Left ventricle myocardium inferior (tissue), 1 donor: Measurements from ENCODE around the gene KIAA0586. TPM values are rescaled to one million over a fixed set of nuclear protein-coding genes. Genes with fewer than 3 reads are reported as not detected.

Source experiments
- DNase-seq: peaks from one replicate; pipeline ENCODE4 v3.0.0-alpha.2; 2020
- H3K27ac ChIP-seq: fragments of 200-600 bp; replicated peaks from 2 replicates; pipeline ENCODE4 v1.8.0; 2021
- H3K27me3 ChIP-seq: fragments of 200-600 bp; 2 replicates; pipeline ENCODE4 v1.8.0; 2021; ENCODE audit warnings: low read depth
- H3K36me3 ChIP-seq: fragments of 200-600 bp; 2 replicates; pipeline ENCODE4 v1.8.0; 2021
- H3K4me1 ChIP-seq: fragments of 200-600 bp; 2 replicates; pipeline ENCODE4 v1.8.0; 2021
- H3K4me3 ChIP-seq: fragments of 200-600 bp; 2 replicates; pipeline ENCODE4 v1.8.0; 2021; ENCODE audit warnings: mild to moderate bottlenecking, moderate library complexity
- H3K9me3 ChIP-seq: fragments of 200-600 bp; replicated peaks from 2 replicates; pipeline ENCODE4 v1.8.0; 2021
- intact Hi-C: fragments of 100-400 bp; cut with micrococcal nuclease; formaldehyde crosslinking; loops from one replicate; pipeline ENCODE4 v1.11.0; 2022
- total RNA-seq: library from RNA; stranded (reverse); fragmentation: NEBNext Ultra II Directional; extraction: Animal tissue kit (Norgen Biotek cat#: 25700); gene quantifications from one replicate; pipeline ENCODE4 v1.2.1, GENCODE V29; 2021
- TF ChIP-seq, protein P1 (sequence below): fragments of 200-600 bp; IDR thresholded peaks from 2 replicates; pipeline ENCODE4 v1.8.0; 2021; ENCODE audit warnings: antibody characterized with exemption, mild to moderate bottlenecking, borderline replicate concordance
- donor health status: DM: no; HTN: yes; CAD: no; lungs with severe emphysema.

KIAA0586 gene
- total RNA-seq, 1 donor from 2014 or later = 13.0 TPM

DNA sequence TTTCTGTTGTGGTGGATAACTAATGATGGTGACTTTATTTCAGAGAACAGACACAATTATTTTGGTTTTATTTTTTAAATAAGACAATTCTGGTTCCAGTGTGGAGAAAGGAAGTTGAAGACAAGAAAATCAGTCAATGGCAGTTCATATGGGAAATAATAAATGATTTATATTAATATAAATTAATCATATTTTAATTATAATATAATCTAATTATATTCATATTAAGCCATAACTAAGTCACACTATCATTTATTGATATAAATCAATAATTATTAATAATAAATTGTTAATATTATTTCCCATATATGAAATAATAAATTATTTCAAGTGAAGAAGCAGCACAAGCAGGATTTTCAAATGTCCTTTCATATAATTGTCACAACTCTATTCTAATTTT lies 29.0 kb upstream of the KIAA0586 start:
- H3K36me3 ChIP-seq = no peaks in the 10 kb centered on the region
- intact Hi-C loops = no loop called here
- no peak overlapping the region for H3K4me3 ChIP-seq
- no peaks in the 10 kb centered on the region for H3K27me3 ChIP-seq
- H3K9me3 ChIP-seq = no peaks in the 10 kb centered on the region
- no peak for DNase-seq
- TF ChIP-seq, protein P1, sequence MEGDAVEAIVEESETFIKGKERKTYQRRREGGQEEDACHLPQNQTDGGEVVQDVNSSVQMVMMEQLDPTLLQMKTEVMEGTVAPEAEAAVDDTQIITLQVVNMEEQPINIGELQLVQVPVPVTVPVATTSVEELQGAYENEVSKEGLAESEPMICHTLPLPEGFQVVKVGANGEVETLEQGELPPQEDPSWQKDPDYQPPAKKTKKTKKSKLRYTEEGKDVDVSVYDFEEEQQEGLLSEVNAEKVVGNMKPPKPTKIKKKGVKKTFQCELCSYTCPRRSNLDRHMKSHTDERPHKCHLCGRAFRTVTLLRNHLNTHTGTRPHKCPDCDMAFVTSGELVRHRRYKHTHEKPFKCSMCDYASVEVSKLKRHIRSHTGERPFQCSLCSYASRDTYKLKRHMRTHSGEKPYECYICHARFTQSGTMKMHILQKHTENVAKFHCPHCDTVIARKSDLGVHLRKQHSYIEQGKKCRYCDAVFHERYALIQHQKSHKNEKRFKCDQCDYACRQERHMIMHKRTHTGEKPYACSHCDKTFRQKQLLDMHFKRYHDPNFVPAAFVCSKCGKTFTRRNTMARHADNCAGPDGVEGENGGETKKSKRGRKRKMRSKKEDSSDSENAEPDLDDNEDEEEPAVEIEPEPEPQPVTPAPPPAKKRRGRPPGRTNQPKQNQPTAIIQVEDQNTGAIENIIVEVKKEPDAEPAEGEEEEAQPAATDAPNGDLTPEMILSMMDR = no peak
- H3K27ac ChIP-seq = no peak overlapping the region
- H3K4me1 ChIP-seq = peaks cover 16% of the 10 kb centered on the region

DNA sequence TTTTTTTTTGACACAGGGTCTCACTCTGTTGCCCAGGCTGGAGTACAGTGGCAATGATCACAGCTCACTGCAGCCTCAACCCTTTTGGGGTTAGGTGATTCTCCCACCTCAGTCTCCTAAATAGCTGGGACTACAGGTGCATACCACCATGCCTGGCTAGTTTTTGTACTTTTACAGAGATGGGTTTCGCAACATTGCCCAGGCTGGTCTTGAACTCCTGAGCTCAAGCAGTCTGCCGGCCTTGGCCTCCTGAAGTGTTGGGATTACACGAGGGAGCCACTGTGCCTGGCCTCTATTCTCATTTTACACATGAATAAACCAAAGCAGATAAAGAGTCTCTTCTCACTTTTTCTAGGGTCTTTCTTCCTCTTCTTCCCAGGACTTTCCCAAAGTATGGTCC lies 28.6 kb upstream of the KIAA0586 start:
- Histone ChIP-seq H3K27me3 (no peaks in the 10 kb centered on the region), H3K4me1 (peaks cover 16% of the 10 kb centered on the region), H3K36me3 (no peaks in the 10 kb centered on the region), H3K9me3 (no peaks in the 10 kb centered on the region), H3K27ac (no peak overlapping the region), H3K4me3 (no peak overlapping the region)
- TF ChIP-seq, protein P1 = no peak
- intact Hi-C loops = no loop called here
- DNase-seq = no peak

DNA sequence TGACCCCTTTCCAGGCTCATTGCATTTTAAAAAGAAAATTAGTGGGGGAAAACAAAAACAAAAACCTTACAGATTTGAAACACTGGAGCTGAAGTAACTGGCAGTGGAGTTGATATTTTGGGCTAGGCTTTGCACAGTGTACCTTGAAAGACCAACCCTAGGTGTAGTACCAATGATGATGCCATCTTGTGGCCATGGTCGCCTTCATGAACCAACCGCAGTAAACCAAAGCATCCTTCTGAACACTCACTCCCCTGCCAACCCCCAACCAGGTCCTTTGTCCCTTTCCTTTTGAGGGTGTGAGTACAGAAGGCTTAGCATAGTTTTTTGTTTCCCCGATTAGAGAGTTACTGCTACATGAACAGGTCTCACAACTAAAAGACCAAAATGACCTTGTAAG lies 25.9 kb upstream of the KIAA0586 start:
- H3K27me3 ChIP-seq = no peaks in the 10 kb centered on the region
- no peak overlapping the region for H3K4me3 ChIP-seq
- intact Hi-C loops = no loop called here
- TF ChIP-seq, protein P1 = no peak
- H3K27ac ChIP-seq = no peak overlapping the region
- no peaks in the 10 kb centered on the region for H3K36me3 ChIP-seq
- H3K4me1 ChIP-seq = no peaks in the 10 kb centered on the region
- no peaks in the 10 kb centered on the region for H3K9me3 ChIP-seq
- no peak for DNase-seq

DNA sequence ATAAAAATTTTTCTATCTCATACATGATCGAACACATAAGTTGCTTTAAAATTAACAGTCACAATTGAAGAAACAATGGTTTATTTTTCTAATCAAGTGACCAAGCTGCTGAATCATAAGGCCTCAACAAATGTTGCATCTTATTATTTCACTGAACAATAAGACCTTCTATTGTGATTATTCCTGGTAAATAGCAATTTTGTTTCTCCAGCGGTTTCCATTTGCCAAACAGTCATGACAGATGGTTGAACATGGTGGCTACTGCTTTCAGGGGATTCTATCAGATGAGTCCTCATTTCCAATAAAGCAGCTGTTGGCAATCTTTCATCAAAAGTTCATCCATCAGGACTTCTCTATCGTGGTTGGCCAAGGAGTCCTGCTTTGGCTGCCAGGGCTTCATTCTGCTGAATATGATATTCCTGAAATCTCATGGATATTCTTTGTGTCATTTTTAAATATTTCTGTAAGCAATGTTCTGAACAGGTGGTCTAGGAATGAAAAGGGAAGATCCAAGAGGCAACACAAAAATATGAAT lies 18.8 kb upstream of the KIAA0586 start:
- intact Hi-C loops = no loop called here
- no peak for DNase-seq
- no peak overlapping the region for H3K27ac ChIP-seq
- no peak overlapping the region for H3K4me3 ChIP-seq
- H3K27me3 ChIP-seq = no peaks in the 10 kb centered on the region
- peaks cover 55% of the 10 kb centered on the region for H3K36me3 ChIP-seq
- H3K4me1 ChIP-seq = no peaks in the 10 kb centered on the region
- H3K9me3 ChIP-seq = no peaks in the 10 kb centered on the region
- TF ChIP-seq, protein P1 = no peak

DNA sequence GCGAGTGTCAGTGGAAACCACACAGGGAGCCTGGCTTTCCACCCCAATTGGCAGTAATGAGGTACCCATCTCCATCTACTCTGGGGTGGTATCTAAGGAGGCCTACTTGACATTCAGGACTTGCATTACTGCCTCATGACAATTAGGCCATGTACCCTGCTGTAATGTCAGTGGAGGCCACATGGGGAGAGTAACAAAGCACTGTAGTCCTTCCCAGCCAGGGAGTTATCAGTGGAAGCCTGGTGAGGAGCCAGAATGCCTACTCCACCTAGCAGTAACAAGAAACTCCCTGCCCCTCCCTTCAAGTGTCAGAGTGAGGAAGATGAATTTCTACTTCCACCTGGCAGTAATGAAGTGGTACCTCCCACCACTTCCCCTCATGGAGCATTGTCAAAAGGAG lies 12.7 kb upstream of the KIAA0586 start:
- Histone ChIP-seq H3K9me3 (no peaks in the 10 kb centered on the region), H3K36me3 (peaks cover 47% of the 10 kb centered on the region), H3K4me1 (peaks cover 6% of the 10 kb centered on the region), H3K27ac (no peak overlapping the region), H3K27me3 (no peaks in the 10 kb centered on the region), H3K4me3 (no peak overlapping the region)
- TF ChIP-seq, protein P1 = peak; percentile 32
- DNase-seq = no peak
- intact Hi-C loops = no loop called here
